Chondrocyte (in vitro differentiated cells): Measurements from ENCODE around the gene TTLL10. TPM values are rescaled to one million over a fixed set of nuclear protein-coding genes. Genes with fewer than 3 reads are reported as not detected.

ENCODE experiments used
- DNase-seq: peaks from one replicate; pipeline ENCODE4 v3.0.0; 2021; ENCODE audit warnings: mixed read lengths, low spot score
- H3K27ac Mint-ChIP-seq: one replicate; pipeline ENCODE4 v1.8.0; 2021; ENCODE audit warnings: mild to moderate bottlenecking, moderate library complexity, mixed read lengths; ENCODE audit not compliant: unreplicated experiment
- H3K27me3 Mint-ChIP-seq: 2 replicates; pipeline ENCODE4 v1.8.0; 2021; ENCODE audit warnings: low read depth, mixed read lengths
- H3K36me3 Mint-ChIP-seq: 2 replicates; pipeline ENCODE4 v1.8.0; 2021; ENCODE audit warnings: low read depth, mixed read lengths
- H3K4me1 Mint-ChIP-seq: 2 replicates; pipeline ENCODE4 v1.8.0; 2021; ENCODE audit warnings: low read depth, mild to moderate bottlenecking, mixed read lengths
- H3K4me3 Mint-ChIP-seq: one replicate; pipeline ENCODE4 v1.8.0; 2021; ENCODE audit warnings: mild to moderate bottlenecking, moderate library complexity, mixed read lengths; ENCODE audit not compliant: unreplicated experiment
- H3K9me3 Mint-ChIP-seq: 2 replicates; pipeline ENCODE4 v1.8.0; 2021; ENCODE audit warnings: low read depth, mixed read lengths
- total RNA-seq: library from RNA; stranded (reverse); gene quantifications from 3 replicates; pipeline ENCODE4 v1.2.1, GENCODE V29; 2021
- TF ChIP-seq, protein P1 (sequence below): fragments of 200-600 bp; sonication (generic); IDR thresholded peaks from 2 replicates; pipeline ENCODE4 v1.5.0; 2021; ENCODE audit warnings: antibody characterized with exemption, mild to moderate bottlenecking, moderate library complexity

Gene TTLL10
- total RNA-seq, 1 donor from 2014 or later, result not detected

- Mint-ChIP-seq H3K4me3 (no peak overlapping the region), H3K9me3 (no peaks in the 10 kb centered on the region), H3K27me3 (peaks cover 5% of the 10 kb centered on the region), H3K4me1 (no peaks in the 10 kb centered on the region), H3K27ac (no peak overlapping the region), H3K36me3 (no peaks in the 10 kb centered on the region)
- TF ChIP-seq, protein P1, sequence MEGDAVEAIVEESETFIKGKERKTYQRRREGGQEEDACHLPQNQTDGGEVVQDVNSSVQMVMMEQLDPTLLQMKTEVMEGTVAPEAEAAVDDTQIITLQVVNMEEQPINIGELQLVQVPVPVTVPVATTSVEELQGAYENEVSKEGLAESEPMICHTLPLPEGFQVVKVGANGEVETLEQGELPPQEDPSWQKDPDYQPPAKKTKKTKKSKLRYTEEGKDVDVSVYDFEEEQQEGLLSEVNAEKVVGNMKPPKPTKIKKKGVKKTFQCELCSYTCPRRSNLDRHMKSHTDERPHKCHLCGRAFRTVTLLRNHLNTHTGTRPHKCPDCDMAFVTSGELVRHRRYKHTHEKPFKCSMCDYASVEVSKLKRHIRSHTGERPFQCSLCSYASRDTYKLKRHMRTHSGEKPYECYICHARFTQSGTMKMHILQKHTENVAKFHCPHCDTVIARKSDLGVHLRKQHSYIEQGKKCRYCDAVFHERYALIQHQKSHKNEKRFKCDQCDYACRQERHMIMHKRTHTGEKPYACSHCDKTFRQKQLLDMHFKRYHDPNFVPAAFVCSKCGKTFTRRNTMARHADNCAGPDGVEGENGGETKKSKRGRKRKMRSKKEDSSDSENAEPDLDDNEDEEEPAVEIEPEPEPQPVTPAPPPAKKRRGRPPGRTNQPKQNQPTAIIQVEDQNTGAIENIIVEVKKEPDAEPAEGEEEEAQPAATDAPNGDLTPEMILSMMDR, result no peak
- DNase-seq, result peak; percentile 72
Observed at GRCh38 chr1:1183833-1184775, 10.4 kb downstream of the TTLL10 start.

- Mint-ChIP-seq H3K4me1 (no peaks in the 10 kb centered on the region), H3K27ac (no peak overlapping the region), H3K36me3 (no peaks in the 10 kb centered on the region), H3K9me3 (no peaks in the 10 kb centered on the region), H3K4me3 (no peak overlapping the region), H3K27me3 (peaks cover 5% of the 10 kb centered on the region)
- TF ChIP-seq, protein P1, result no peak
- DNase-seq, result peak; percentile 84
Observed at GRCh38 chr1:1185101-1185765, 11.6 kb downstream of the TTLL10 start.

DNA sequence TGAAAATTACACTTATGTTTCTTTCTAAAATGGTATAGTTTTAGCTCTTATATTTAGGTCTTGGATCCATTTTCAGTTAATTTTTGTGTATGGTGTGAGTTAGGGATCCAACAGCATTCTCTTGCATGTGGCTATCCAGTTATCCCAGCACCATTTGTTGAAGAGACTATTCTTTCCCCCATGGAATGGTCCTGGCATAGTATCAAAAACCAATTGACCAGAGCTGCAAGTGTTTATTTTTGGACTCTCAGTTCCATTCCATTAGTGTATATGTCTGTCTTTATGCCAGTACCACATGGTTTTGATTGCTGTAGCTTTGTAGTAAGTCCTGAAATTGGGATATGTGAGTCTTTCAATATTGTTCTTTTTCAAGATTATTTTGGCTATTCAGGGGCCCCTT lies 14.3 kb downstream of the TTLL10 start:
- Mint-ChIP-seq H3K4me1 (no peaks in the 10 kb centered on the region), H3K27me3 (peaks cover 3% of the 10 kb centered on the region), H3K4me3 (no peak overlapping the region), H3K9me3 (peaks cover 9% of the 10 kb centered on the region), H3K36me3 (peaks cover 5% of the 10 kb centered on the region), H3K27ac (no peak overlapping the region)
- TF ChIP-seq, protein P1, result no peak
- no peak for DNase-seq

- TF ChIP-seq, protein P1, result no peak
- H3K4me1 Mint-ChIP-seq, result no peaks in the 10 kb centered on the region
- no peak overlapping the region for H3K27ac Mint-ChIP-seq
- H3K36me3 Mint-ChIP-seq, result peaks cover 5% of the 10 kb centered on the region
- no peak for DNase-seq
- H3K4me3 Mint-ChIP-seq, result no peak overlapping the region
- H3K27me3 Mint-ChIP-seq, result peaks cover 3% of the 10 kb centered on the region
- H3K9me3 Mint-ChIP-seq, result peaks cover 9% of the 10 kb centered on the region
Observed at GRCh38 chr1:1189111-1189510, 15.4 kb downstream of the TTLL10 start.

DNA sequence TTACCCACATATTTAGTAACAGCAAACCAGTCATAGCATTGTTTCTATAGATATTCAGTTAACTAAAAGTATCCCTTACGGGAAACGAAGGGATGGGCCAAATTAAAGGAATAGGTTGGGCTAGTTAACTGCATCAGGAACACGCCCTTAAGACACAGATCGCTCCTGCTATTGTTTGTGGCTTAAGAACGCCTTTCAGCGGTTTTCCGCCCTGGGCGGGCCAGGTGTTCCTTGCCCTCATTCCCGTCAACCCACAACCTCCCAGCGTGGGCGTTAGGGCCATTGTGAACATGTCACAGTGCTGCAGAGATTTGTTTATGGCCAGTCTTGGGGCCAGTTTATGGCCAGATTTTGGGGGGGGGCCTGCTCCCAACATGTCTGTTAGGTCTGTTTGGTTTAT lies 18.1 kb downstream of the TTLL10 start:
- Mint-ChIP-seq H3K9me3 (peaks cover 22% of the 10 kb centered on the region), H3K4me3 (no peak overlapping the region), H3K36me3 (peaks cover 9% of the 10 kb centered on the region), H3K4me1 (no peaks in the 10 kb centered on the region), H3K27me3 (no peaks in the 10 kb centered on the region), H3K27ac (no peak overlapping the region)
- TF ChIP-seq, protein P1, result no peak
- peak; percentile 46 for DNase-seq
